ENCODE measurements around the gene ANKMY1.

DNA sequence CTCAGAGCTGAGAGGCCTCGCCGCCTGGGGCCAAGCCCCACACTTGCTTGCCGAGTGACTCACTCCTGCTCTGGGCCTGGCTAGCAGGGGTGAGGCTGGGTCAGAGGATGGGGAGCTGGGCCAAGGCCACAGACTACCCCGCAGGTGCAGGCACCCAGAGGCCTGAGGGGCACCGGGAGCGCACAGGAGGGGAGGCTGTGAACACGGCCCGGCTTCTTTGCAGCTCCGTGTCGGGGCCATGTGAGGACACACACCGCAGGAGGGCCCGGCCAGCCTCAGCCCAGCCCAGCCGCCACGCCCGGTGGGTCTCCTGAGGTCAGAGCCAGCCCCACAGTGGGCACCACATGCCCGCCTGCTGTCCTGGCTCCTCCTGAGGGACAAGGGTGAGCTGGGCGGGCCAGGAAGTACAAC lies 113.9 kb downstream of the ANKMY1 start:
- TF ChIP-seq, protein P1, sequence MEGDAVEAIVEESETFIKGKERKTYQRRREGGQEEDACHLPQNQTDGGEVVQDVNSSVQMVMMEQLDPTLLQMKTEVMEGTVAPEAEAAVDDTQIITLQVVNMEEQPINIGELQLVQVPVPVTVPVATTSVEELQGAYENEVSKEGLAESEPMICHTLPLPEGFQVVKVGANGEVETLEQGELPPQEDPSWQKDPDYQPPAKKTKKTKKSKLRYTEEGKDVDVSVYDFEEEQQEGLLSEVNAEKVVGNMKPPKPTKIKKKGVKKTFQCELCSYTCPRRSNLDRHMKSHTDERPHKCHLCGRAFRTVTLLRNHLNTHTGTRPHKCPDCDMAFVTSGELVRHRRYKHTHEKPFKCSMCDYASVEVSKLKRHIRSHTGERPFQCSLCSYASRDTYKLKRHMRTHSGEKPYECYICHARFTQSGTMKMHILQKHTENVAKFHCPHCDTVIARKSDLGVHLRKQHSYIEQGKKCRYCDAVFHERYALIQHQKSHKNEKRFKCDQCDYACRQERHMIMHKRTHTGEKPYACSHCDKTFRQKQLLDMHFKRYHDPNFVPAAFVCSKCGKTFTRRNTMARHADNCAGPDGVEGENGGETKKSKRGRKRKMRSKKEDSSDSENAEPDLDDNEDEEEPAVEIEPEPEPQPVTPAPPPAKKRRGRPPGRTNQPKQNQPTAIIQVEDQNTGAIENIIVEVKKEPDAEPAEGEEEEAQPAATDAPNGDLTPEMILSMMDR (IDR thresholded peaks at IDR 0.05; ENCODE audit: insufficient read depth, low read length, poor library complexity, severe bottlenecking): no peak
- TF ChIP-seq EZH2phosphoT487 (conservative IDR thresholded peaks at IDR 0.05; ENCODE audit: low read length): no peak

All from SU-DHL-6 (cell line).